NAMALWA (cell line): ENCODE data around the gene CREB5.

Experiments used
- DNase-seq: peaks from one replicate; pipeline ENCODE4 v3.0.0-alpha.2; 2015; ENCODE audit warnings: low spot score

Gene CREB5

GRCh38 chr7:28435152-28435551, 22.8 kb downstream of the CREB5 start:
- no peak for DNase-seq

DNA sequence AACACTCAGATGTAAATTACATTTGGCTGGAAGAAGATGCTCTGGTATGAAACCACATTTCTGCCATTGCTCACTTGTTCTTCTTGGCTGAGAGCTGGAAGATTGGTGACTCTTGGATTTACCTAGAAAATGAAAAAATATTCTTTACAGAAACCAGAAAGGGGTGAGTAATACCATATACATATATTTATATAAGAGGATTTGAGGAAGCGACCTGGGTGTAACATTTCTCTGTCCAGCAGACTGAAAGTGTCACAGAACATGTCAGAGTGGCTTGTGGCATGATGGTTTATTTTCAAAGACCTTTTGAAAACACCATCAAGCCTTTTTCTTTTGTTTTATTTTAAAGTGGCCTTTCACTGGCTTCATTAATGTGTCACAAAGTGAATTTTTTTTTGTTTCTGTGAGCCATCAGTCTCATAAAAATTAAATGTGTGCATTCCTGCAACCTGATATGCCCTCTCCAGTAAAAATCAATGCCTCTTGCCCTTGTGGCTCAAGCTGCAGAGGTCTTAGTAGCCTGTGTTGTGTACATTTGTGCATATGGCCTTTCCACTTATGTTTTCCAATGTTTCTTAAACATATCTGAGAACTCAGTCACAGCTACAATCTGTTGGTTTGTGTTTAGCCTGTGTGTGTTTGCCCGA, 23.5 kb downstream of the CREB5 start:
- no peak for DNase-seq

DNA sequence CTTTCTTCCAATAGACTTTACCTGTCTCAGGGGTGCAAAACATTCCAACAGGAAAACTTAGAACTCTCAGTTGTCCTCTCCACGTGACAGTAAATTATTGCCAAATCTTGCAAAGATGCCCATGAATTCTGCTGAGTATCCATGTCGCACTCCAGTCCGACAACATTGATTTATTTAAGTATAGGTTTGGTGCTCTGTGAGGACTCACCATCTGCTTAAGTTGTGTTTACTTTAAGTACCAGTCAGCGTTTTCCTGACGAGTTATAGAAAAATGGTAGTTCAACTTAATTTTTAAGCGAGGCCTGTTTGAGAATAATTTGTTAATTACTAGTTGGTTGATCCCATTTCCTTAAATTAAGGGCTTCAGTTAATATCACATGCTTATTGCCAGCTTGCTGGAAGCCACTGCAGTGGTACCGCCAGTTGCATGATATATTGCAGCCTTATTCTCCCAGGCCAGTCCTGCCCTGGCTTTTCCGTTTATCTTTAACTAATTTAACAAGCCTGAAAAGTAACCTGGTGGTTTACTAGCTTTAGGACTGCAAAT, 27.8 kb downstream of the CREB5 start:
- no peak for DNase-seq

- DNase-seq: no peak
Observed at GRCh38 chr7:28442540-28443420, 30.5 kb downstream of the CREB5 start.

GRCh38 chr7:28446131-28446530, 33.8 kb downstream of the CREB5 start:
- DNase-seq: no peak

DNA sequence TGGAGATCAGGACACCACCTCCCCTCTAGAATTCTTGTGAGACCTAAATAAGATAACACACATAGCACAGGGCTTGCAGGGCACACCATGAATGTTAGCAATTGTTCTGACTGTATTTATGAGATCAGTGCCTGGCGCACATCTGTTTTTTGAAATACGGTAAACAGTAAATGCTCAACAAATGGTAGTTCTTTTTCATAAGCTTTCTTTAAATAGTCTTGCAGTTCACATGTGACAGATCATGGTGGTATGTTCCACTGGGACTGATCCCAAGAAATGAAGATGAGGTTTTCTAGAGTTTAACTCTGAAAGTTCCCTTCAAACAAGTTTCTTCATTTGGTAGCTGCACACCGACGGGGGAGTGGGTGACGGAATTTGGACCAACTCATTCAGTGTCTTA, 34.8 kb downstream of the CREB5 start:
- no peak for DNase-seq

DNA sequence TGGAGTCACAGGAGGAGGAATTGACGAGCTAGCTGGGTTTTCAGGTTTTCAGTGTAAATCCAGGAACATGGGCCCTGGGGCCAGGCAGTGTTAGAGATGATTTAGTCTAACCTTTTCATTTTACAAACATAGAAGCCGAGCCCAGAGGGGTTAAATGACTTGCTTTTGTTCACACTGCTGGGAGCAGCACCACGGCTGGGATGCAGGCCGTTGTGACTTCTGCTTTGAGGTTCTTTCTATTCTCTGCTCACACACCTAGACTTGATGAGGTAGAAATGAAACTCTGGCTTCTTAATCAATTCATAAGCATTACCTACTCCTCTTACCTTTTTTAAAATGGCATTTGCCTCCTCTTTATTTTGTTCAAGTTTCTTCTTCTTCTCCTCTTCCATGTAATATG, 36.4 kb downstream of the CREB5 start:
- DNase-seq: no peak

GRCh38 chr7:28452681-28453080, 40.4 kb downstream of the CREB5 start:
- DNase-seq: no peak

DNA sequence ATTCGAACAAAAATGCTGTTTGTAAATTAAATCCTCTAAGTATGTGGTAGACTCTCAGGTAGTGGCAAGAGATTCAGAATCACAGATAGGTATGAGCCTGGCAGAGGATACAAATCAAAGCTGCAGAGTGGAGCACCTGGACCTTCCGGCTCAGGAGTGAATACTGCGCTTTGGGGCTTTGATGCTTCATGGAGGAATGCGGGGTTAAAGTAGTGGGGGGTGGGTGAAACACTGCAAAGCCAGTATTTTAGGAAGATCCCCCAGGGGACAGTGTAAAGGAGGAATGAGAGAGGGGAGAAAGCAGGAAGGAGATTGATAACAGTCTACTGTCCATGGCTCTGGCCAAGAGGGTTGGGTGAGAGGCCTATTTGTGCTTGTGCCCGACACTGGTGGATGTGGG, 43.2 kb downstream of the CREB5 start:
- no peak for DNase-seq

DNA sequence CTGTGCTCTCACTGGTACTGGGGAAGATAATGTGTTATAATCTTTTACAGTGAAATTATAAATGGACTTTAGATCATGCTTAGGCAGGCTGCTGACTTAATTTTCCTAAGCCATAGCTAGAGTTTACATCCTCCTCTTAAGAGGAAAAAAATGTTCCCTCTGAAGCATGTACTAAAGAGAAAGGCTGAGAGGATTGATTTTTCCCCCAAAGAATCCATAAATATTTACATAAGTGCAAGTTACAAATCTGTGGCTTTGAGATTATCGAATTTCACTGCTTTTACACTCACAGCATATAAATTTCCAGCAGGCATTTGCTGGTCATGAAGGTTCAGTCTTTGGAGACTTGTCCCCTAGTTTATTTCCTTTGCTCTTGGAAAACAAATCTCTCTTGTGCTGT, 43.7 kb downstream of the CREB5 start:
- DNase-seq: no peak

- DNase-seq: no peak
Observed at GRCh38 chr7:28458732-28459131, 46.4 kb downstream of the CREB5 start.

DNA sequence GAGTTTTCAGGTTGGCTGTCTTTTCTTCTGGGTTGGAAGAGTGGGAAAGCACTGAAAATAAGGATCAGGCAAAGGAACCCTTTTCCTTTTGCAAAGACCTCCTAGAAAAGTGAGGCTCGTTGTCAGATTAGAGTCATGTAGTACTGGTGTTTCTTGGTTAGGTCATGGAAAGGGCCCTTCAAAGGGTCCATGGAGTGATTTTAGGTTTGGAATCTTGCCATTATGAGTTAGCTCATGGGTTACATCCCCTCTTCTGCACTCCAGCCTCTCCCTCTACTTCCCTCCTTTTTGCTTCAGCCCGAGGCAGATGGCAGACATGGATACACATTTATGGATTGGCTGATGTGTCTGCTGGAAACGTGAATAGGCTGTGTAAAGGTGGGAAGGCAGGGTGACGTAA, 47.0 kb downstream of the CREB5 start:
- DNase-seq: no peak

GRCh38 chr7:28465697-28466096, 53.4 kb downstream of the CREB5 start:
- DNase-seq: no peak

DNA sequence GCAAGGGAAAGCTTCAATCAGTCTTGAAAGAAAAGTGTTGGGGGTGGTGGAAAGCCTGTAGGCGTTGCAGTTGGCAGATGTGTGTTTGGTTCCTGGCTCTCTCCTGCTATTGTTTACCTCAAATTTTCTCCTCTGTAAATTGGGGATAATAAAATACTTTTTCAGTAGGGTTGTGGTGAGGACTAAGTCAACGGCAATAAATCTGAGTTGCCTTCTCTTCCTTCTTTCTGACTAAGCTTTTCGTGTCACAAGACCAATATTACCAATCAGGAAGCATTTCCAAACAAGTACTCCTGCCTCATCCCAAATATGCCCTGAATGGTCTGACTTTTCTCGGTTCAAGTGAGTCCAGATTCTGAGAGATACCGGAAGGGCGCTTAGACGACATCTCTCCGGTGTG, 54.0 kb downstream of the CREB5 start:
- DNase-seq: no peak

DNA sequence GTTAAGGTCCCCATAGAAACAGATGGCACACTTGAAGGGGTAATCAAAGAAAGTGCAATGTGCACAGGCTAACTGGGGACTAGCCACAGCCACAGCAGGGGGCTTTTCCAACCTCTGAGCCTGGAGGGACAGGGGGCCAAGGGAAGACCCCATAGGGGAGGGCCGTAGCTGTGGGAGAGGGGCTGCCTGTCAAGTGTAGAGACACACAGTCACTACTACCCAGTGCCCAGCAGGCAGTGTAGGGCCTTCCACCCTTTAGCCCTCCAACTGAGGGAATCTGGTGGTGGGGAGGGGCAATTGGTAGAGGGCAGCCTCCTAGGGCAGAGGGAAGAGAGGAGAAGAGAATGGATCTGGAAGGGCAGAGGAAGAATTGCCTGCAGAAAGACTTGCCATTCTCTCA, 54.6 kb downstream of the CREB5 start:
- no peak for DNase-seq

- no peak for DNase-seq
Observed at GRCh38 chr7:28469562-28469961, 57.2 kb downstream of the CREB5 start.

- no peak for DNase-seq
Observed at GRCh38 chr7:28470344-28470743, 58.0 kb downstream of the CREB5 start.

DNA sequence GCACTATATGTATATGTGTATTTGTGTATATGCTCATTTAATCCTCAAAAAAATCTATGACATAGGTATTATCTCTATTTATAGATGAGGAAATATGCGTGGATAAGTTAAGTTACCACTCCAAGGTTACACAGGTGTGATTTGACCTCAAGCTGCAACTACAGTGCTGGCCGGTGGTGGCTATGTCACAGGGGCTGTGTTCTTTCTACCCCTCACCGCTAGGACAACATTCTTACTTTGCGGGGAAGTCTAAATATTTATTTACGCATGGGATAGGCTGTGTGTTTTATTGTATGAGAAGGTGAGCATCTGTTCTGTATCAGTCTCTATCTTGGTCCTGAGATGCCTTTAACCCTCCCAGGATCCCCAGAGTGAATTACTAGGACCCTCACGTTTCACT, 60.0 kb downstream of the CREB5 start:
- no peak for DNase-seq

DNA sequence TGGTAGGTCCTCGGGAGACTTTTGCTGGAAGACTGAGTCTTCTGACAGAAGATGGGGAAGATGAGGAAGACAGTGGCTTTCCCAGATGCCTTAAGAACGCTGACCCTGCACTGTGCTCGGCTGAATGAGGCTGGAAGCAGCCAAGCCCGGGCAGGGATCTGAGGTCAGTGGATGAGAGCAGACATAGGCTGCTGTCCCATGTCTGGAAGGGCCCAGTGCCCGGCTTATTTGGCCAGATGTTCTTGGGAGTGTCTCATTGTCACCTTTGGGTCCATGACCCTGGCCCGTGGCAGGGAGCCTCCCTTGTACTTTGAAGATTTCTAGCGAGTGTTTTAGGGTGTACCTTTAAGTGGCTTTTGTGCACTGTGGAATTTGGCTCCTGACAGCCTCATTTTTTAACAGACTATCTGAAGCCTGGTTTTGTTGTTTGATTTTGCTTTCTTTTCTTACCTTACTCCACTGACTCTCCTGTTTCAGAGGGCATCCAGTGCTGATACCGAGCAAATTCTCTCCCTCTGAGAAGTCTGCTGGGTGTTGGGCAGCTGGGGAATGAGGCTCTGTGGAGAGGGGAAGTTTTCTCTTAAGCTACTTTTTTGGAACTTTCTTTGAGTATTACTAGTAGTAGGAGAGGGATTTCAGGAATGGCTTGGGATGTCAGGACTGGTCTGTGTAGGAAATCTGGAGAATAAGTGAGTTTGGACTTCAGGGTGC, 61.4 kb downstream of the CREB5 start:
- no peak for DNase-seq

GRCh38 chr7:28474282-28474638, 61.9 kb downstream of the CREB5 start:
- no peak for DNase-seq

DNA sequence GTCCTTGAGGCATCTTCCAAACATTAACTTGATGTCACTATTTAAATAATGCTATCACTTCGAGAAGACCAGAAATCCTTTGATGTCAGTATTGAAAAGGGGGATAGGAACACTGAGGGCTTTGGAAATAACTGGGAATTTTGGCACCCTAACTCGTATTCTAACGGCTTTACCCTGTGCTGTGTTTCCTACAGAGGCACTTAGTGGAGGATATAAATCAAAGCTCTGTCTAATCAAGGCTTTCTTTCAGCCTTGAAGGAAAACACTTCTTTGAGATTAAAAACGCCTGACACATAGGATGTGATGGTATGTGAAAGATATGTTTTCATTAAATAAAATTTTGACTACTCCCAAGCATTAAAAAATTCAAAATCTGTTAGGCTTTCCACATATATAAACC, 62.3 kb downstream of the CREB5 start:
- no peak for DNase-seq

DNA sequence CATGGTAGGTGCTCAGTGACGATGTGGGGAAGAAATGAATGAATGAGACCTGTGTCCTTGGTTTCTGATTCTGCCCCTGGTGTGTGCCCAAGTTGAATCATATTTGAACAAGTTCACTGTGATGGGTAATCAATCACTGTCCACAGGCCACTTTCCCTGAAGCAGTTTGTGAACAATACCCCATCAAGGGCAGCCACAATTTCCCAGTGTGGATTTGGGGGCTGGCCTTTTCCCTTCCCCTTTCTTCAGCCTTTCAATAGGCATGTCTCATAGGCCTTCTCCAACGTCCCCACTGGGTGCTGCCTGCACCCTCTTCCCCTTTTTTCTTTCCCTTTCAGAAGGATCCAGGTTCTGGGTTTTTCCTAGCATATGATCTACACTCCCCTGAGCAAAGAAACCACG, 64.7 kb downstream of the CREB5 start:
- DNase-seq: no peak

DNA sequence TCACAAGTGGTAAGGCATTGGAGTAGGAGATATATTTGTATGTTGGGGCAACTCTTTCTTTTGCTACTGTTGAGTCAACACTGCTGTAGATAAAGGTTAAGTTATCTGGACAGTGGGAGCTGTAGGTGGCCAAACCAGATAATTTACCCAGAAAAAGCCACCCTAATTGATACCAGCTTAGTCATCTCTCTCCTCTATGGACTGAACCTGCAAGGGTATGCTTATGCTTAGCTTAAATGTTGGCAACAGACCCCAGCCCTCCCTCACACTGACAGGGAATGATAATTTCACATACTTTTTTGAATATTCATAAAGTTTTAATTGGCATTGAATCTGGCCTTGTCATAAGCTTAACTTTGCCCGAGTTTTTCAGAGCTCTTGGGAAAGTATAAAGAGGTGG, 66.3 kb downstream of the CREB5 start:
- no peak for DNase-seq
